Measurements from ENCODE around the gene MYNN.
A peak's percentile ranks its signal among the peaks of the same experiment; 100 is the strongest.
"Not testable (repeated sequence)": the region's sequence is repeated elsewhere in the genome, so short reads cannot be mapped to it uniquely, and the experiment has no call there.

The MYNN gene

GRCh38 chr3:169772897-169773816 is at the start of gene MYNN:
TSS of gene MYNN (plus strand) at chr3:169773396. CDS start at chr3:169774296, 900 bp downstream.
- peak; percentile 67 to 78 (median 73) for DNase-seq (ENCODE audit: low read depth in 2 of 3, low spot score in 2 of 3)

DNA sequence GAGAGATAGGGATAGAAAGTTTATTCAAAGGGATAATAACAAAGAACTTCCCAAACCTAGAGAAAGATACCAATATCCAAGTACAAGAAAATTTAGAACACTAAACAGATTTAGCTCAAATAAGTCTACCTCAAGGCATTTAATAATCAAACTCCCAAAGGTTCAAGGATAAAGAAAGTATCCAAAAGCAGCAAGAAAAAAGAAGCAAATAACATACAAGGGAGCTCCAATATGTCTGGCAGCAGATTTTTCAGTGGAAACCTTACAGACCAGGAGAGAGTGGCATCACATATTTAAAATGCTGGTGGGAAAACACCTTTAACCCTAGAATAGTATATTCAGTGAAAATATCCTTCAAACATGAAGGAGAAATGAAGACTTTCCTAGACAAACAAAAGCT is 41.3 kb upstream of the MYNN start:
- not testable (repeated sequence) for DNase-seq (ENCODE audit: low read depth in 2 of 3, low spot score in 2 of 3)

- no peak for DNase-seq (ENCODE audit: low read depth in 2 of 3, low spot score in 2 of 3)
Measured at GRCh38 chr3:169739067-169739466, 34.1 kb upstream of the MYNN start.

GRCh38 chr3:169744366-169745054 is 28.7 kb upstream of the MYNN start:
- no peak for DNase-seq (ENCODE audit: low read depth in 2 of 3, low spot score in 2 of 3)

DNA sequence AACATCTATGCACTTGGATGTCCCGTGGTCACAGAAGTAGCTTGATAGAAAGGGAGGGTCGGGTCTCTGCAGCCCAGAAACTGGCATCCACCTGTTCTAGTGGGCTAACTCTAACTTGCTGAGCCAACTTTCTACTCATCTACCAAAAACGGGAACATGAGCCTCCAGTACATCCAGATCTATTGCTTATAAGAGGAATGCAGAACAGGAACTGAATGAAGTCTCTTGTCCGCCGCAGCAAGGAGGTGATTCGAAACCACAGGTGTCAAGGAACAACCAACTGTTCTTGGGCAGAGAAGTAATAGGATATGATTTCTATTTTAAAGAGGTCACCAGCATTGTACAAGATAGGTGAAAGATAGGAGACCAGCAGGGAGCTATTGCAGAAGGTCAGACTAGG is 26.3 kb upstream of the MYNN start:
- DNase-seq (ENCODE audit: low read depth in 2 of 3, low spot score in 2 of 3), result no peak

- DNase-seq (ENCODE audit: low read depth in 2 of 3, low spot score in 2 of 3), result no peak
Measured at GRCh38 chr3:169748670-169749069, 24.5 kb upstream of the MYNN start.

DNA sequence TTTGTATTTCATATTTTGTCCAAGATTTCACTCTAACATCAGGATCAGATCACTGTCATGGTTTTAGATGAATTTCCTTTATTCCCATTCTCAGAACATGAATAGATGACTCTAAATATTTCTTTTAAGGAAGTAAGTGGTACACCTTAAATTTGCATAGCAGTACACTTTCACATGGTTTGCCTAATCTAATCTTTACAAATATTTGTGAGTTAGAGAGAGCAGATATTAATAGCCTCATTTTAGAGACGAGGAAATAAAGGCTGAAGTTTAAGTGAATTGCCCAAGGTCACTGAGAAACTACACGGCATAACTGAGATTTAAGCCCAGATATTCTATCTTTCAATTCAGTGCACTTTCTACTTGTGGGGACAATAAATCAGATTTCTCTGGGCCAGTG is 22.5 kb upstream of the MYNN start:
- DNase-seq (ENCODE audit: low read depth in 2 of 3, low spot score in 2 of 3), result no peak

GRCh38 chr3:169751875-169752274 is 21.3 kb upstream of the MYNN start:
- no peak for DNase-seq (ENCODE audit: low read depth in 2 of 3, low spot score in 2 of 3)

- no peak for DNase-seq (ENCODE audit: low read depth in 2 of 3, low spot score in 2 of 3)
Measured at GRCh38 chr3:169754711-169755110, 18.5 kb upstream of the MYNN start.

- no peak for DNase-seq (ENCODE audit: low read depth in 2 of 3, low spot score in 2 of 3)
Measured at GRCh38 chr3:169755488-169755887, 17.7 kb upstream of the MYNN start.

GRCh38 chr3:169758359-169758994 is 14.7 kb upstream of the MYNN start:
- no peak for DNase-seq (ENCODE audit: low read depth in 2 of 3, low spot score in 2 of 3)

GRCh38 chr3:169759256-169759655 is 13.9 kb upstream of the MYNN start:
- no peak for DNase-seq (ENCODE audit: low read depth in 2 of 3, low spot score in 2 of 3)

GRCh38 chr3:169760479-169760878 is 12.7 kb upstream of the MYNN start:
- DNase-seq (ENCODE audit: low read depth in 2 of 3, low spot score in 2 of 3), result no peak

DNA sequence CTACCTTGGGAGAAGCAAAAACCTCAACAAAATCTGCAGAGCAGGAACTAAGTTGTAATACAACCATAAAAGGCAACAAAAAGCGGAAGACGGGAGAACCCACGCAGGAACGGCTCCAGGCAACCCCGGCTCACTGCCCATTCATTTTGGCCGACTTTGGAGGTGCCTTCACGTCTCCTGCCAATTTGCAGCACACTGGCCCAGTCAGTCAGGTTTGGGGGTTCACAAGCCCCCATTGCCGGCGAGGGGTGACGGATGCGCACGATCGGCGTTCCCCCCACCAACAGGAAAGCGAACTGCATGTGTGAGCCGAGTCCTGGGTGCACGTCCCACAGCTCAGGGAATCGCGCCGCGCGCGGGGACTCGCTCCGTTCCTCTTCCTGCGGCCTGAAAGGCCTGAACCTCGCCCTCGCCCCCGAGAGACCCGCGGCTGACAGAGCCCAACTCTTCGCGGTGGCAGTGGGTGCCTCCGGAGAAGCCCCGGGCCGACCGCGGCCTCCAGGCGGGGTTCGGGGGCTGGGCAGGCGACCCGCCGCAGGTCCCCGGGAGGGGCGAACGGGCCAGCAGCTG is 8.8 kb upstream of the MYNN start:
- peak in 2 of 3 experiments; percentile 48 to 54 for DNase-seq (ENCODE audit: low read depth in 2 of 3, low spot score in 2 of 3)

DNA sequence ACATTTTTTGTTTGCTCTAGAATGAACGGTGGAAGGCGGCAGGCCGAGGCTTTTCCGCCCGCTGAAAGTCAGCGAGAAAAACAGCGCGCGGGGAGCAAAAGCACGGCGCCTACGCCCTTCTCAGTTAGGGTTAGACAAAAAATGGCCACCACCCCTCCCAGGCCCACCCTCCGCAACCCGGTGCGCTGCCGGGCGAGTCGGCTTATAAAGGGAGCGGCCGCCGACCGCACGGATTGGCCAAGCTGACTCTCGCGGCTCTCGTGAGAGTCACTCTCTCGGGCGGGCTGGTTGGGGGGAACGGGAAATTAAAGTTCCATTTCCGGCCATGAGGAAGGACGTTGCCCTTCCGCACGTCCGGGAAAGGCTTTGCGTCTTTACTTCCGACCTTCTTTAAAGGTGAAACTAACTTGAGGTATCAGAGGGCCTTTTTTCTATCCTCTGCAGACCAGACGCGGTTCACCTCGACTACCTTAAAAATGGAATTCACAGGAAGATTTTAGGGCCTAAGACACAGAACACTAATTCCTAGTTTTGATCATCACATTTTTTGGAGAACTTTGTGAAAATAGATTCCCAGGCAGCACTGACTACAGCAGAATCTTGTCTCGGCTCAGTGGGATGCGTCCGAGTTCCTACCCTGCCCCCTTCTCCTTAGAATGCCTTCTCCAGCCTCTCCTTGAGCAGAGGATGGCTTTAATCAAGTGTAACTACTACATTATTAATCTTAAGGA is 8.1 kb upstream of the MYNN start, which contains the start of gene TERC:
Gene TERC (minus strand): TSS at position 179 of the 731 bp plus-strand sequence.
- peak; percentile 79 to 87 (median 79) for DNase-seq (ENCODE audit: low read depth in 2 of 3, low spot score in 2 of 3)

DNA sequence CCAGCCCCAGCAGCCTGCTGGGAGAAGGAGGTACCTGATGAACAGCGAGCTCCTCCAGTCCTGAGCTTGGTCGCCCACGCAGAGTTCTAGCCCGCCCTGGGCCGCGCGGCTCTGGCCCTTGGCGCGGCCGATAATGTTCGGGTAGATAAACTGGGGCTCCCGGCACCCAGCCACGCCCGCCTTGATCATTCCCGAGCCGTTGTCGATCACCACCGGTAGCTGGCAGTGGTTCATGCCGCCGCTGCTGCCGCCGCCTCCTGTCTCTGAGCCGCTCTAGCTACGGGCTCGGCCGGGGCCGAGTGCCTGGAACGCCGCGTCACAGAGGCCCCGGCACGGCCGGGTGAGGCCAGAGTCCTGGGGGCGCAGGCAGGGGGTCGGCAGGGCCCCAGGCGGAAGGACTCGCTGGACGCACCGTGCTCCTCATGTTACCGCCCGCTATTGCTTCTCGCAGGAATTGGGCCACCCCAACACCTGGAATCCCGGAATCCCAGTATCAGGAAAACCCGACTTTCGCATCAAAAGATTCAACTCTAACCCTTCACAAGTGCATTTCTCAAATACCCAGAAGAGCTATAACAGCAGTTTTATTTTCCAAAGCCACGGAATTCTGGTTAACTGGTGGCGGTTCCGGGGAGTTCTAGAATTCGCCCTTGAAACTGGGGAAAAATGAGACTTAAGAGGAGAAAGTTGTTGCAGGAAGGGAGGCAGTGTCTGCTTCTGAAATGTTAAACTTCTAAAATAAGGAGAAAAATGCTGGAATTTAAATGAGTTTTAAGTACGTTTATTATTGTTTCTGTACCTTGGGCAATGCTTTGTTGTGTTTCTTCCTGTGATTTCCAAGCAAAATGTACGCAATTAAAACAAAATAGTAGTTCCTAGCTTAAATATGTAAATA is 3.7 kb upstream of the MYNN start, which contains the start of gene ACTRT3:
Gene ACTRT3 (minus strand): TSS at position 275 of the 895 bp plus-strand sequence. CDS start 41 bp downstream, at position 234.
- peak in 2 of 3 experiments; percentile 50 to 54 for DNase-seq (ENCODE audit: low read depth in 2 of 3, low spot score in 2 of 3)

GRCh38 chr3:169771497-169772304 is 1.5 kb upstream of the MYNN start:
- peak in 2 of 3 experiments; percentile 32 to 66 for DNase-seq (ENCODE audit: low read depth in 2 of 3, low spot score in 2 of 3)

DNA sequence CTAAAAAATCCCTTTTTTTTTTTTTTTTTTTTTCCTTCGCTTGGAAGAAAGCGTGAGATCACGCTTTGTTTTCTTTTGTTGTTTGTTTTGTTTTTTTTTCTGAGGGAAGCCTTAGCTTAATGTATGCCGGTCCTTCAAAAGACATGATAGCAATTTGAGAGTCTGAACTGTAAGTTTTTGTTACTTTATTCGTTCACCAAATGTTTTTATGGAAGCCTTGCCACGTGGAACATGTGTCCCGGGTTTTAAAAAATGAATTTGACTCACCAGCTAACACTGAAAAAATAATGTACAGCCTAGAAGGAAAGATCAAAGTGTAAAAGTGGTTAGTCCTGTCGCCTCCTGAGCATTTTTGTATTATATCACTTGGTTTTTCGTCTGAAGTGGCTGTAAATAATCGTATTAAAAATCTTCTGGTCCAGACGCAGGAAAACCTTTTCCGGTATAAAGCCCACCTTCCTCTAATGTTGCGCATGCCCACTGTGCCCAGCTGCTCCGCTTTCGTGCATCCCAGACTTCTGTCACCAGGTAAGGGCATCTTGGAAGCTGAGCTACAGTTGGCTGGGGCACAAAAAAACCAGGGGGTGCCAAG is 795 bp upstream of the MYNN start:
- DNase-seq (ENCODE audit: low read depth in 2 of 3, low spot score in 2 of 3), result peak in 1 of 3 experiments; percentile 40
